ENCODE results near the gene GBP1.

DNA sequence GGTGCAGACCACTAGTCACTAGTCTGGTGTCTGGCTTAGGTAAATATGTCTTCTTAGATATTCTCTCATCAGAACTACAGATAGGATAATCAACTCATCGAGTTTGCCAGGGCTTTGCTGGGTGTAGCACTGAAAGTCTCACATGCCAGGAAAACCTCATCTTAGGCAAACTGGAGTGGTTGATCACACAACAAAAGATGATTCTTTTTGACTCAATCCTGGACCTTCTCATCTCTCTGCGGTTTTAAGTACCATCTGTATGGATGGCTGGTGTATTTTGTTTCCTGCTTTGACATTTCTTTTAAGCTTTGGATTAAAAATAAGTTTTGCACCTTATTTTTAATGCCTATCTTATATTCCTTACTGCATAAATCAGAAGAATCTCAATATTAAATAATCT lies 49.7 kb upstream of the GBP1 start:
- TF ChIP-seq CTCF (IDR thresholded peaks at IDR 0.05) (no peak), EZH2 (IDR thresholded peaks at IDR 0.05; ENCODE audit: borderline replicate concordance, insufficient read depth, low read depth, low read length, poor library complexity, severe bottlenecking) (no peak)
